ENCODE data around the gene C10orf90. TPM values are rescaled to one million over a fixed set of nuclear protein-coding genes. Genes with fewer than 3 reads are reported as not detected.

The C10orf90 gene
- total RNA-seq, 4 donors from 2014 or later, result 2.1 to 6.5 (median 4.1) TPM

GRCh38 chr10:126646110-126646509, 24.4 kb downstream of the C10orf90 start:
- Histone ChIP-seq H3K27me3 (no peaks in the 10 kb centered on the region), H3K9me3 (no peaks in the 10 kb centered on the region), H3K4me1 (no peaks in the 10 kb centered on the region), H3K27ac (no peak overlapping the region), H3K36me3 (no peaks in the 10 kb centered on the region), H3K4me3 (no peak overlapping the region)
- no peak for DNase-seq (ENCODE audit: low spot score in 2 of 2)
- 62% methylated on average over 4 of the region's 4 CpGs for WGBS
- no peak for TF ChIP-seq EP300 (IDR thresholded peaks at IDR 0.05)
- TF ChIP-seq CTCF (IDR thresholded peaks at IDR 0.05), result no peak
- no peak for TF ChIP-seq POLR2A (IDR thresholded peaks at IDR 0.05)
- TF ChIP-seq POLR2AphosphoS5 (IDR thresholded peaks at IDR 0.05), result no peak

- no peaks in the 10 kb centered on the region for H3K27me3 ChIP-seq
- no peak for DNase-seq (ENCODE audit: low spot score in 2 of 2)
- peaks cover 5% of the 10 kb centered on the region for H3K4me1 ChIP-seq
- WGBS, result 37% methylated on average over 3 of the region's 3 CpGs
- no peaks in the 10 kb centered on the region for H3K36me3 ChIP-seq
- no peaks in the 10 kb centered on the region for H3K9me3 ChIP-seq
- H3K27ac ChIP-seq, result no peak overlapping the region
- TF ChIP-seq EP300 (IDR thresholded peaks at IDR 0.05) (no peak), POLR2A (IDR thresholded peaks at IDR 0.05) (no peak), POLR2AphosphoS5 (IDR thresholded peaks at IDR 0.05) (no peak), CTCF (IDR thresholded peaks at IDR 0.05) (no peak)
- no peak overlapping the region for H3K4me3 ChIP-seq
These were observed 30.1 kb downstream of the C10orf90 start for GRCh38 chr10:126640401-126640800.

GRCh38 chr10:126639084-126639483, 31.4 kb downstream of the C10orf90 start:
- no peak for TF ChIP-seq CTCF (IDR thresholded peaks at IDR 0.05)
- no peak for TF ChIP-seq EP300 (IDR thresholded peaks at IDR 0.05)
- TF ChIP-seq POLR2A (IDR thresholded peaks at IDR 0.05), result no peak
- no peak for TF ChIP-seq POLR2AphosphoS5 (IDR thresholded peaks at IDR 0.05)
- WGBS, result 97% methylated on average over 8 of the region's 9 CpGs
- H3K27ac ChIP-seq, result no peak overlapping the region

GRCh38 chr10:126638542-126638941, 32.0 kb downstream of the C10orf90 start:
- H3K36me3 ChIP-seq, result no peaks in the 10 kb centered on the region
- H3K4me3 ChIP-seq, result no peak overlapping the region
- H3K27ac ChIP-seq, result no peak overlapping the region
- no peaks in the 10 kb centered on the region for H3K27me3 ChIP-seq
- 87% methylated on average over 6 of the region's 6 CpGs for WGBS
- no peaks in the 10 kb centered on the region for H3K9me3 ChIP-seq
- H3K4me1 ChIP-seq, result peaks cover 5% of the 10 kb centered on the region
- TF ChIP-seq CTCF (IDR thresholded peaks at IDR 0.05) (no peak), EP300 (IDR thresholded peaks at IDR 0.05) (no peak), POLR2A (IDR thresholded peaks at IDR 0.05) (no peak), POLR2AphosphoS5 (IDR thresholded peaks at IDR 0.05) (no peak)
- DNase-seq (ENCODE audit: low spot score in 2 of 2), result peak in 1 of 2 donors; percentile 38

More at GRCh38 chr10:126639084-126639483, 31.4 kb downstream of the C10orf90 start:
- Histone ChIP-seq H3K9me3 (no peaks in the 10 kb centered on the region), H3K27me3 (no peaks in the 10 kb centered on the region), H3K4me3 (no peak overlapping the region), H3K36me3 (no peaks in the 10 kb centered on the region), H3K4me1 (peaks cover 5% of the 10 kb centered on the region)
- no peak for DNase-seq (ENCODE audit: low spot score in 2 of 2)

- no peaks in the 10 kb centered on the region for H3K36me3 ChIP-seq
- no peaks in the 10 kb centered on the region for H3K27me3 ChIP-seq
- H3K4me3 ChIP-seq, result no peak overlapping the region
- peaks cover 5% of the 10 kb centered on the region for H3K4me1 ChIP-seq
- no peaks in the 10 kb centered on the region for H3K9me3 ChIP-seq
- no peak for TF ChIP-seq POLR2AphosphoS5 (IDR thresholded peaks at IDR 0.05)
- TF ChIP-seq POLR2A (IDR thresholded peaks at IDR 0.05), result no peak
- no peak for TF ChIP-seq EP300 (IDR thresholded peaks at IDR 0.05)
- no peak for TF ChIP-seq CTCF (IDR thresholded peaks at IDR 0.05)
- peak in 1 of 2 donors; percentile 31 for DNase-seq (ENCODE audit: low spot score in 2 of 2)
- no peak overlapping the region for H3K27ac ChIP-seq
- 93% methylated on average over 5 of the region's 5 CpGs for WGBS
These were observed 33.0 kb downstream of the C10orf90 start for GRCh38 chr10:126637501-126637900.

All from suprapubic skin (tissue), 4 donors.